ENCODE data around the gene SOCS3.

The SOCS3 gene, protein sequence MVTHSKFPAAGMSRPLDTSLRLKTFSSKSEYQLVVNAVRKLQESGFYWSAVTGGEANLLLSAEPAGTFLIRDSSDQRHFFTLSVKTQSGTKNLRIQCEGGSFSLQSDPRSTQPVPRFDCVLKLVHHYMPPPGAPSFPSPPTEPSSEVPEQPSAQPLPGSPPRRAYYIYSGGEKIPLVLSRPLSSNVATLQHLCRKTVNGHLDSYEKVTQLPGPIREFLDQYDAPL

DNA sequence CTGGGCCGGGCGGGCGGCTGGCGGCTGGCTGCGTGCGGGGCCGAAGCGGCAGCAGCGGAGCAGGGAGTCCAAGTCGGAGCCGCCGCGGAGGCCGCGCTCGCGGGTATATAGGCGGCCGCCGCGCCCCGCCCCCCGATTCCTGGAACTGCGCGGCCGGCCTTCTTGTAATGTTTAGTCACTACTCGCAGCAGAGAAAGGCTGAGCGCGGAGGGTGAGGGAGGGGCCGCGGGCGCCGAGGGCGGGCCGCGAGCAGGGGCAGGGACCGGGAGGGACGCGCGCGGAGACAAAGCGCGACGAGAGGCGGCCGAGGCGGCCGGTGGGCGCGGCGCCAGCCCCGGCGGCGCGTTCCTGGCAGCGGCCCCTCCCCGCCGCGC is at the start of gene SOCS3:
Gene SOCS3 (minus strand): TSS at position 81 of the 374 bp plus-strand sequence. CDS start 982 bp downstream, outside the sequence.
- peaks cover 9% of the 10 kb centered on the region for H3K27me3 ChIP-seq (ENCODE audit: control insufficient read depth, insufficient read depth, low read length)
- peaks cover 44% of the 10 kb centered on the region for H3K4me1 ChIP-seq (ENCODE audit: control insufficient read depth, insufficient read depth, low read length)
- peak within 1 kb of the TSS; percentile 79 for H3K9ac ChIP-seq (ENCODE audit: low read length)
- peak within 1 kb of the TSS; percentile 67 for H3K4me3 ChIP-seq (ENCODE audit: low read length)
- no peaks in the 10 kb centered on the region for H3K9me3 ChIP-seq (ENCODE audit: control insufficient read depth, low read length)
- peaks cover 11% of the 10 kb centered on the region for H3K36me3 ChIP-seq (ENCODE audit: control insufficient read depth, insufficient read depth, low read length)

DNA sequence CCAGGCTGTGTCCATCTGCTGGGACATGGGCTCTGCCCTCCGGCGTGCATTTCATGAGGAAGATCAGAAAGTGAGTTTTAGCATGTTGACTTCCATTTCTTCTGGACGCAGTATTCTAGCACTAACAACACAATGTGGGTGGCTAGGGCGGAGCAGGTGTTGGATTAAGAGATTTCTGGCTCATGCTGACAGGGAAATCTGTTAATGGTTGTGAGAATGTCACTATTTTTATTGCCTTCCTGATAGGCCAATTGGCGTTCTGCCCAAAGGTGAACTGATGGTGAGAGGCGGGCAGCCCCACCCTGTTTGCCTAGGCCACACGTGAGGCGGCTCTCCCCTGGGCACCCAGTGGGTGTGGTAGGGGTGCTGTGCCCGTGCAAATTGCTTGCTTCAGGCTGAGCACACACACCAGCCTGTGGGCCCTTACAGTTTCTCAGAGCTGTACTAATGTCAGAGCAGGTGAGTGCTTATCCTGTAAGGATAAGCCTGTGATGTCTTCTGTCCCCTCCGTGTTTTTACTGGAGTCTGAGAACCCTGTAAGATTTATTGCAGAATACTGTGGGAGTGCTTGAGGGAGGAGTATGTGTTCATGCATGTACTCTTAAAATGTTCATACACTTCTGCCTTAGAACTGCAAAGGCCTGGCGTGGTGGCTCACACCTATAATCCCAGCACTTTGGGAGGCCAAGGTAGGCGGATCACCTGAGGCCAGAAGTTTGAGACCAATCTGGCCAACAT is 49.5 kb upstream of the SOCS3 start:
- H3K36me3 ChIP-seq (ENCODE audit: control insufficient read depth, insufficient read depth, low read length), result peaks cover 4% of the 10 kb centered on the region

GRCh38 chr17:78408476-78409050 is 48.7 kb upstream of the SOCS3 start:
- Histone ChIP-seq H3K9ac (ENCODE audit: low read length) (no peak overlapping the region), H3K27me3 (ENCODE audit: control insufficient read depth, insufficient read depth, low read length) (no peaks in the 10 kb centered on the region), H3K9me3 (ENCODE audit: control insufficient read depth, low read length) (no peaks in the 10 kb centered on the region), H3K36me3 (ENCODE audit: control insufficient read depth, insufficient read depth, low read length) (peaks cover 6% of the 10 kb centered on the region), H3K4me3 (ENCODE audit: low read length) (no peak overlapping the region), H3K4me1 (ENCODE audit: control insufficient read depth, insufficient read depth, low read length) (peaks cover 54% of the 10 kb centered on the region)

More for the DNA sequence above, 49.5 kb upstream of the SOCS3 start:
- Histone ChIP-seq H3K9ac (ENCODE audit: low read length) (no peak overlapping the region), H3K9me3 (ENCODE audit: control insufficient read depth, low read length) (no peaks in the 10 kb centered on the region), H3K4me1 (ENCODE audit: control insufficient read depth, insufficient read depth, low read length) (peaks cover 54% of the 10 kb centered on the region), H3K27me3 (ENCODE audit: control insufficient read depth, insufficient read depth, low read length) (no peaks in the 10 kb centered on the region), H3K4me3 (ENCODE audit: low read length) (no peak overlapping the region)

GRCh38 chr17:78407387-78408000 is 47.6 kb upstream of the SOCS3 start:
- peaks cover 54% of the 10 kb centered on the region for H3K4me1 ChIP-seq (ENCODE audit: control insufficient read depth, insufficient read depth, low read length)
- H3K36me3 ChIP-seq (ENCODE audit: control insufficient read depth, insufficient read depth, low read length), result peaks cover 9% of the 10 kb centered on the region
- H3K9ac ChIP-seq (ENCODE audit: low read length), result no peak overlapping the region
- no peaks in the 10 kb centered on the region for H3K9me3 ChIP-seq (ENCODE audit: control insufficient read depth, low read length)
- no peaks in the 10 kb centered on the region for H3K27me3 ChIP-seq (ENCODE audit: control insufficient read depth, insufficient read depth, low read length)
- no peak overlapping the region for H3K4me3 ChIP-seq (ENCODE audit: low read length)

- H3K4me1 ChIP-seq (ENCODE audit: control insufficient read depth, insufficient read depth, low read length), result peaks cover 51% of the 10 kb centered on the region
- H3K36me3 ChIP-seq (ENCODE audit: control insufficient read depth, insufficient read depth, low read length), result peaks cover 9% of the 10 kb centered on the region
Observed at GRCh38 chr17:78406920-78407319, 47.0 kb upstream of the SOCS3 start.

DNA sequence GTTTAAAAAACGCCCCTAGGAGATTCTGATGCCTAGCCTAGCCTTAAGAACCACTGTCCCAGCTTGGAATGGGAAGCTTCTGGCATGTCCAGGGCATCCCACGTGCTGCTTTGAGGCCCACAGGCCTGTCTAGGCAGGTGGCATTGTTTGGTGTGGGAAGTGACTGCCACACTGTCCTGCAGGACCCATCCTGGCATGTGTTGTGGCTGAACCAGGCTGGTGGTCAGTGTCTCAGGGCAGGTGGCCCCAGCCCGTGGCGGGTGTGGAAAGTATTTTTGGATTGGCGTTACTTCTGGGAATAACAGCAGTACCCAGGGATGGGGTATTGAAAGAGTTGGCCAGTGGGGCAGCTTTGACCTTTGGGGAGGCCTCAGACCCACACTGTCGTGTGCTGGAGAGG is 46.5 kb upstream of the SOCS3 start:
- no peaks in the 10 kb centered on the region for H3K27me3 ChIP-seq (ENCODE audit: control insufficient read depth, insufficient read depth, low read length)
- no peak overlapping the region for H3K4me3 ChIP-seq (ENCODE audit: low read length)
- peaks cover 46% of the 10 kb centered on the region for H3K4me1 ChIP-seq (ENCODE audit: control insufficient read depth, insufficient read depth, low read length)
- H3K36me3 ChIP-seq (ENCODE audit: control insufficient read depth, insufficient read depth, low read length), result peaks cover 9% of the 10 kb centered on the region
- H3K9me3 ChIP-seq (ENCODE audit: control insufficient read depth, low read length), result no peaks in the 10 kb centered on the region
- no peak overlapping the region for H3K9ac ChIP-seq (ENCODE audit: low read length)

More at GRCh38 chr17:78406920-78407319, 47.0 kb upstream of the SOCS3 start:
- H3K27me3 ChIP-seq (ENCODE audit: control insufficient read depth, insufficient read depth, low read length), result no peaks in the 10 kb centered on the region
- H3K9me3 ChIP-seq (ENCODE audit: control insufficient read depth, low read length), result no peaks in the 10 kb centered on the region
- H3K4me3 ChIP-seq (ENCODE audit: low read length), result no peak overlapping the region
- H3K9ac ChIP-seq (ENCODE audit: low read length), result no peak overlapping the region

GRCh38 chr17:78403822-78404221 is 43.9 kb upstream of the SOCS3 start:
- H3K9ac ChIP-seq (ENCODE audit: low read length), result no peak overlapping the region
- H3K36me3 ChIP-seq (ENCODE audit: control insufficient read depth, insufficient read depth, low read length), result peaks cover 24% of the 10 kb centered on the region
- no peaks in the 10 kb centered on the region for H3K27me3 ChIP-seq (ENCODE audit: control insufficient read depth, insufficient read depth, low read length)
- H3K4me1 ChIP-seq (ENCODE audit: control insufficient read depth, insufficient read depth, low read length), result peaks cover 26% of the 10 kb centered on the region
- H3K9me3 ChIP-seq (ENCODE audit: control insufficient read depth, low read length), result no peaks in the 10 kb centered on the region
- no peak overlapping the region for H3K4me3 ChIP-seq (ENCODE audit: low read length)

DNA sequence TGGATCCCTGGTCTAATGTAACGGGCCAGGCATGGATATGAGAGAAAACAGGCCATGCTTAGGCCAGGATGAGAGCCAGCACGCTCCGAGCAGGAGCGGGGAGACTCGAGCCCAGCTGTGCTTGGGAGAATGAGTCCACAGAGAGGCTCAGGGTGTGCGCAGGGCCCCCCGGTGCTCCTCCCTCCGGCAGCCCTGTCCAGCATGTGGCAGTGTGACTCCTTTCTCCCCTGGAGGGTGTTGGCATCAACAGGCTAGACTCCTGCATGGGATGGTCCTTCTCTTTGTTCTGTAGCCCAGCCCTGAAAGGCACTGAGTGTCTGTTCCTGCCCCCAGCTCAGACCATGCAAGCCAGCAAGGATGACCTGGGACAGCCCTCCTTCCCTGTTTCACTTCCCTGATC is 42.0 kb upstream of the SOCS3 start:
- H3K36me3 ChIP-seq (ENCODE audit: control insufficient read depth, insufficient read depth, low read length), result peaks cover 34% of the 10 kb centered on the region
- H3K9me3 ChIP-seq (ENCODE audit: control insufficient read depth, low read length), result no peaks in the 10 kb centered on the region
- peaks cover 7% of the 10 kb centered on the region for H3K4me1 ChIP-seq (ENCODE audit: control insufficient read depth, insufficient read depth, low read length)
- no peak overlapping the region for H3K4me3 ChIP-seq (ENCODE audit: low read length)
- H3K27me3 ChIP-seq (ENCODE audit: control insufficient read depth, insufficient read depth, low read length), result no peaks in the 10 kb centered on the region
- H3K9ac ChIP-seq (ENCODE audit: low read length), result no peak overlapping the region

- Histone ChIP-seq H3K4me1 (ENCODE audit: control insufficient read depth, insufficient read depth, low read length) (peaks cover under 1% of the 10 kb centered on the region), H3K9me3 (ENCODE audit: control insufficient read depth, low read length) (no peaks in the 10 kb centered on the region), H3K27me3 (ENCODE audit: control insufficient read depth, insufficient read depth, low read length) (no peaks in the 10 kb centered on the region), H3K9ac (ENCODE audit: low read length) (no peak overlapping the region), H3K36me3 (ENCODE audit: control insufficient read depth, insufficient read depth, low read length) (peaks cover 34% of the 10 kb centered on the region), H3K4me3 (ENCODE audit: low read length) (no peak overlapping the region)
Observed at GRCh38 chr17:78401246-78401645, 41.4 kb upstream of the SOCS3 start.

- Histone ChIP-seq H3K9me3 (ENCODE audit: control insufficient read depth, low read length) (no peaks in the 10 kb centered on the region), H3K4me3 (ENCODE audit: low read length) (no peak overlapping the region), H3K9ac (ENCODE audit: low read length) (no peak overlapping the region), H3K36me3 (ENCODE audit: control insufficient read depth, insufficient read depth, low read length) (peaks cover 33% of the 10 kb centered on the region), H3K4me1 (ENCODE audit: control insufficient read depth, insufficient read depth, low read length) (no peaks in the 10 kb centered on the region), H3K27me3 (ENCODE audit: control insufficient read depth, insufficient read depth, low read length) (no peaks in the 10 kb centered on the region)
Observed at GRCh38 chr17:78400581-78401240, 40.8 kb upstream of the SOCS3 start.

DNA sequence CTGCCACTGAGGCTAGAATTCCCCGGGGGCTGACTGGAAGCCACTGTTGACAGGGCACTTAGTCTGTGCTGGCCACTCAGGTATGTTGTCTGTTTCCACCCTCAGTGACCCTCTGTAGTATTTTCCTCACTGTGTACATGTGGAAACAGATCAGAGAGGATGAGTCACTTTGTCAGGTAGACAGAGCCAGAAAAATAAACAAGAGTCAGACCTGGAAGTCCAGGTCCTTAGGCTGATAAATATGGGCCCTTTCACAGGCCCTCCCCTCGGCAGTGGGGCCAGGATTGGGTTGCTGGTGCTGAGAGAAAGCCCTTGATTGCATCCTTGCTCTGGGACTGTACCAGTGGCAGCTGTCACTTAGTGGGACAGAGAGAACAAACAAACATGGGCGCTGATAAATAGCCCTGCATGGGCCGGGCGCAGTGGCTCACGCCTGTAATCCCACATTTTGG is 39.8 kb upstream of the SOCS3 start:
- Histone ChIP-seq H3K36me3 (ENCODE audit: control insufficient read depth, insufficient read depth, low read length) (peaks cover 30% of the 10 kb centered on the region), H3K9ac (ENCODE audit: low read length) (no peak overlapping the region), H3K9me3 (ENCODE audit: control insufficient read depth, low read length) (no peaks in the 10 kb centered on the region), H3K27me3 (ENCODE audit: control insufficient read depth, insufficient read depth, low read length) (no peaks in the 10 kb centered on the region), H3K4me1 (ENCODE audit: control insufficient read depth, insufficient read depth, low read length) (no peaks in the 10 kb centered on the region), H3K4me3 (ENCODE audit: low read length) (no peak overlapping the region)
